ENCODE data around the gene MTG2. TPM values are rescaled to one million over a fixed set of nuclear protein-coding genes. Genes with fewer than 3 reads are reported as not detected.
A peak's percentile ranks its signal among the peaks of the same experiment; 100 is the strongest.

Gene MTG2
- total and polyA plus RNA-seq, 2 of the 13 experiments (the other 11 are each of a cell fraction or from before 2014, with no cell fraction given), result 20.4 to 37.8 TPM

GRCh38 chr20:62237514-62237800 lies 54.6 kb downstream of the MTG2 start (continued):
- TF ChIP-seq AFF4 (CRISPR knock-in tag; IDR thresholded peaks at IDR 0.05) (no peak), SNRNP70 (IDR thresholded peaks at IDR 0.05; ENCODE audit: low read depth, low read length) (no peak), UBTF (CRISPR knock-in tag; IDR thresholded peaks at IDR 0.05) (0 out of 2 replicates have a peak, but pooled peaks have one; percentile 5), ZNF350 (CRISPR knock-in tag; IDR thresholded peaks at IDR 0.05; ENCODE audit: borderline replicate concordance, low read depth) (peak; percentile 54; the same call in 1 of the 2 replicates), ZNF121 (CRISPR knock-in tag; IDR thresholded peaks at IDR 0.05) (no peak), JUNB (CRISPR knock-in tag; IDR thresholded peaks at IDR 0.05; ENCODE audit: borderline replicate concordance) (no peak), ZBTB39 (CRISPR knock-in tag; IDR thresholded peaks at IDR 0.05) (0 out of 2 replicates have a peak, but pooled peaks have one; percentile 73), ZNF331 (CRISPR knock-in tag; IDR thresholded peaks at IDR 0.05) (no peak), HNF1B (CRISPR knock-in tag; IDR thresholded peaks at IDR 0.05) (no peak; the same call in 1 of the 2 replicates), ZNF607 (CRISPR knock-in tag; IDR thresholded peaks at IDR 0.05; ENCODE audit: borderline replicate concordance) (no peak; the same call in 1 of the 2 replicates), ZNF740 (CRISPR knock-in tag; IDR thresholded peaks at IDR 0.05) (no peak), SAFB2 (CRISPR knock-in tag; IDR thresholded peaks at IDR 0.05; ENCODE audit: borderline replicate concordance, low read depth) (0 out of 2 replicates have a peak, but pooled peaks have one; percentile 72), STAT6 (CRISPR knock-in tag; IDR thresholded peaks at IDR 0.05; ENCODE audit: borderline replicate concordance) (0 out of 2 replicates have a peak, but pooled peaks have one; percentile 35)

Measured in HepG2 (cell line).